Measurements from ENCODE around the gene GBA2.

GBA2 gene

DNA sequence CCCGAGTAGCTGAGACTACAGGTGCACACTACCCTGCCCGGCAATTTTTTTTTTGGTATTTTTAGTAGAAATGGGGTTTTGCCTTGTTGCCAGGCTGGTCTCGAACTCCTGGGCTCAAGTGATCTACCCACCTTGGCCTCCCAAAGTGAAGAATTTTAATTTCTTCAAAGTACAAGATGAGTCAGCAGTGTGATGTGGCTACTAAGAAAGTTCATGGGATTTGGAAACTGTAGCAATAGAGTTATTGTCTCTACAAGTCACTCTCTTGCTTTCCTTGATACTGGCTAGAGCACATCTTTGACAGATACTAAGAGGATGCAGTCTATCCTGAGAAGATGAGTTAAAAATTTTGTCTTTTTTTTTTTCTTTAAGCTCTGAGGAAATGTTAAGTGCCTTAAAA is 14.9 kb downstream of the GBA2 start:
- Mint-ChIP-seq H3K9me3 (no peaks in the 10 kb centered on the region), H3K4me1 (peaks cover 31% of the 10 kb centered on the region), H3K27me3 (no peaks in the 10 kb centered on the region), H3K27ac (no peak overlapping the region), H3K36me3 (peaks cover 4% of the 10 kb centered on the region), H3K4me3 (peak overlapping the region; percentile 23)

DNA sequence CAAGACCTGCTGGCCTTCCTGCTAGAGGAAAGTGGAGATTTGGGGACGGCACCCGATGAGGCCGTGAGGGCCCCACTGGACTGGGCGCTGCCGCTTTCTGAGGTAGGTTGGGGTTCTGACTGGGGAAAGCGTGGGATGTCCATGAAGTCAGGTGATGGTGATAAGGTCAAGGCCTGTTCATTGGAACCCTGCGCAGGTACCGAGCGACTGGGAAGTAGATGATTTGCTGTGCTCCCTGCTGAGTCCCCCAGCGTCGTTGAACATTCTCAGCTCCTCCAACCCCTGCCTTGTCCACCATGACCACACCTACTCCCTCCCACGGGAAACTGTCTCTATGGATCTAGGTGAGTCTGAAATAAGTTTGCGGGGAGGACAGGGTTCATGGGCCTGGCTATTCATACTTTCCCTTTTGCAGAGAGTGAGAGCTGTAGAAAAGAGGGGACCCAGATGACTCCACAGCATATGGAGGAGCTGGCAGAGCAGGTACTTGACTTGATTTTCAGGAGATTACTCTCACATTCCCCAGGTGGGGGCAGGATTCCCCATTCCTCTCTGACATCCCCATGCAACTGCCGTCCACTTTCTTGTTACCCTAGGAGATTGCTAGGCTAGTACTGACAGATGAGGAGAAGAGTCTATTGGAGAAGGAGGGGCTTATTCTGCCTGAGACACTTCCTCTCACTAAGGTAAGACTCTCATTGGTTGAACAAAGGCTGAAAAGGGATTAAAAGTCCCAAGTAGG is 16.1 kb downstream of the GBA2 start:
- Mint-ChIP-seq H3K4me1 (peaks cover 31% of the 10 kb centered on the region), H3K4me3 (no peak overlapping the region), H3K36me3 (peaks cover 4% of the 10 kb centered on the region), H3K27me3 (no peaks in the 10 kb centered on the region), H3K9me3 (no peaks in the 10 kb centered on the region), H3K27ac (peak overlapping the region; percentile 90)

DNA sequence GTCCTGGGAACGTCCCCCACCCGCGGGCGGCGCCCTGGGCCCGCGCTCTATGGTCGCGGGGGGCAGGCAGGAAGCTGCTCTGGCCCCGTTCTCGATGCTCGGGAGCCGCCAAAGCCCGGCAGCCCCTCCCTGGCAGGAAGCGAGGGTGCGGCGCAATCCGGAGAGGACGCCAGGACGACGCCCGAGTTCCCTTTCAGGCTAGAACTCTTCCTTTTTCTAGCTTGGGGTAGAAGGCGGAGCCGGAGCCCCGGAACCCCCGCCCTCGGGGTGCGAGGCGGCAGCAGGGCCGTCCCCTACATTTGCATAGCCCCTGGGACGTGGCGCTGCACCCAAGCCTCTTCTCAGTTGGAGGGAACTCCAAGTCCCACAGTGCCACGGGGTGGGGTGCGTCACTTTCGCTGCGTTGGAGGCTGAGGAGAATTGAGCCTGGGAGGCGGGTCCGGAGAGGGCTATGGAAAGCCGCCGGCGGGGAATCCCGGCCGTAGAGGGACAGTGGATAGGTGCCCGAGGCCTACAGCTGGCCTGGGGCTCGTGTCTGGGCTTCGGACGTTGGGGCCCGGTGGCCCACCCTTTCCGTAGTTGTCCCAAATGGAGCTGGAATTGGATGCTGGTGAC is 16.7 kb downstream of the GBA2 start, which contains the start of the genes CREB3 and TLN1:
CREB3 (plus strand) TSS at position 482 of the 615 bp plus-strand sequence; CDS start at position 589, 107 bp downstream.
TLN1 (minus strand) TSS at position 11 of the 615 bp plus-strand sequence. CDS start 6,501 bp downstream, outside the sequence.
- no peaks in the 10 kb centered on the region for H3K27me3 Mint-ChIP-seq
- no peaks in the 10 kb centered on the region for H3K9me3 Mint-ChIP-seq
- H3K4me3 Mint-ChIP-seq, result no peak within 1 kb of the TSS
- peaks cover 4% of the 10 kb centered on the region for H3K36me3 Mint-ChIP-seq
- peaks cover 31% of the 10 kb centered on the region for H3K4me1 Mint-ChIP-seq
- H3K27ac Mint-ChIP-seq, result peak within 1 kb of the TSS; percentile 90

DNA sequence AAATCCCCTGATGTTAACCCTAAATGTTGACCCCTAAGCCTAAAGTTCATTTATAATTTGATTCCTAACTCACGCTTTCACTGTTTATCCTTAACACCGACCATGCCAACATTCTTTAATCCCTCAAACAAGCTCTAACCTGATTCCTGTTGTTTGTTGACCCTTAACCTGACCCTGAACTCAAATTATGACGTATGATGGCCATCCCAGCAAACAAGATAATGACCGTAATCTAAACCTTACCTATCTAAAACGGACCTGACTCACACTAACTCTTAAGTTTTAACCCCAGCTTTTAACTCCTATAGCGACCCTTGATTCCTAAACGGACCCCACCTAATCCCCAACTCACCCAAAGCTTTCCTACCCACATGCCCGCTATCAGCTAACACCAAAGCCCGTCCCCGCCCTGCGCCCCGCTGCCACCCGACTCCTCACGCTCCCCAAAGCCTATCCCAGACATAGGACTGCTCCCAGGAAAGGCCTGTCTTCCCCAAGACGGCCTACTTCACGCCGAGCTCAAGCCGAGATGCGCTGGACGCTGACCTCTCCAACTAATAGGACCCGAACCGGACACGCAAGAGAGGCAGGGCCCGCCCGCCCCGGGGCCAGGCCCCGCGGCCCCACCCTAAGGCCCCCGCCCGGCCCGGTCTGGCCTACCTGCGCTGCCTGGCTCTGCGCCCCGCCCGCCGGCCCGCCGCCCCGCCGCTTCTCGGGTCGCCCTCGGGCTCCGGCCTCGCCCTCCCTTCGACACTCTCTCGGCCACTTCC is 17.4 kb downstream of the GBA2 start:
- Mint-ChIP-seq H3K27me3 (no peaks in the 10 kb centered on the region), H3K4me3 (no peak overlapping the region), H3K27ac (peak overlapping the region; percentile 85)

DNA sequence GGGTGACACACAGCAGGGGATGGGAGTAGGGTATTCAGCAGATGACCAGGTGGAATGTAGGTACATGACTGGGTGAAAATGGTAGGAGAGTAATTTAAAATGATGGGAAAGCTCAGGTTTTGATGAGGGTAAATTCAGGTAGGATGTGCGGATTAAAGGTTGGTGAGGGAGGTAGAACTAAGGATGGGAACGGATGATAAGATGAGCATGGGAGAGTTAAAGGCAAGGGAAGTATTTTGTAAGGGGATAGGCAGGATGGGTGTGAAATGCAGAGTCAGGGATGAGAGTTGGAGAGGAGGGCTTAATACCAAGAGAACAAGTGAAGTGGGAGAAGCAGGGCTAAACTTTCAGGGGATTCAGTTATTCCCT is 18.6 kb downstream of the GBA2 start:
- H3K27me3 Mint-ChIP-seq, result no peaks in the 10 kb centered on the region
- H3K36me3 Mint-ChIP-seq, result peaks cover 4% of the 10 kb centered on the region
- H3K9me3 Mint-ChIP-seq, result no peaks in the 10 kb centered on the region
- no peak overlapping the region for H3K4me3 Mint-ChIP-seq
- H3K27ac Mint-ChIP-seq, result peak overlapping the region; percentile 6
- H3K4me1 Mint-ChIP-seq, result peaks cover 22% of the 10 kb centered on the region

More for the DNA sequence above, 17.4 kb downstream of the GBA2 start:
- no peaks in the 10 kb centered on the region for H3K9me3 Mint-ChIP-seq
- H3K36me3 Mint-ChIP-seq, result peaks cover 4% of the 10 kb centered on the region
- peaks cover 31% of the 10 kb centered on the region for H3K4me1 Mint-ChIP-seq

DNA sequence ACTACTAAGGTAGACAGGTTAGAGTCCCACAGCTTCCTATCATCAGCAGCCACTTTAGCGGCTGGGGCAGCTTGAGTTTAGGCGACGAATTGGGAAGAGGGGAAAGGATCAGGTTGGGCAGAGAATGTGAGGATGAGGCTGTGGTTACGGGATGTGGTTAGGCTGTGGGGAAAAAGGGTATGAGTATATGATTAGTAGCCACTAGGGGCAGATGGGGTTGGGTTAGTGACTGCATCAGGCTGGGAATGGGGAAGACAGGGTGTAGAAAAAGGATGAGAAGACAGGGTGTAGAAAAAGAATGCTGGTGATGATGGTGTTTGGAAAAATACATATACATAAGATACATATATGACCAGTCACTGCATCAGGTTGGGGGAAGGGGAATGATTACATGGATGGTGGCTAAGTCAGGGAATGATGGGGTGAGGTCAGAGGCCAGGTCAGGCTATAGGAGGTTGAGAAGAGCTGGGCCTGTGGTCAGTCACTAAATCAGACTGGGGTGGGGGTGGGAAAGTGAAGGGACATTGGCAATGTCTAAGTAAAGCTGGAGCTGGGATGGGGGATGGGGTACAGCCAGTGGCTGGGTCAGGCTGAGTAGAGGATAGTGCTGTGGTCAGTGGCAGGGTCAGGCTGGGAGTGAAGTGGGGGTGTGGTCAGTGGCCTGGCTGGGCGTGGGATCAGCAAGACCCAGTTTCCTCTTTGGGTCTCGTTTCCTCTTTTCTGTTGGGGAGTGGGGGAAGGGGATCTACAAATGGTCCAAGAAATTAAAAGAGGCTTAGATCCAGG is 19.1 kb downstream of the GBA2 start:
- Mint-ChIP-seq H3K36me3 (peaks cover 2% of the 10 kb centered on the region), H3K27me3 (no peaks in the 10 kb centered on the region), H3K9me3 (no peaks in the 10 kb centered on the region), H3K27ac (peak overlapping the region; percentile 6), H3K4me3 (no peak overlapping the region), H3K4me1 (peaks cover 21% of the 10 kb centered on the region)

- H3K9me3 Mint-ChIP-seq, result no peaks in the 10 kb centered on the region
- H3K4me3 Mint-ChIP-seq, result no peak overlapping the region
- H3K36me3 Mint-ChIP-seq, result peaks cover 6% of the 10 kb centered on the region
- no peak overlapping the region for H3K27ac Mint-ChIP-seq
- no peaks in the 10 kb centered on the region for H3K27me3 Mint-ChIP-seq
- peaks cover 18% of the 10 kb centered on the region for H3K4me1 Mint-ChIP-seq
Observed at GRCh38 chr9:35729101-35729500, 19.9 kb downstream of the GBA2 start.

GRCh38 chr9:35728041-35728971 is 20.7 kb downstream of the GBA2 start:
- peaks cover 8% of the 10 kb centered on the region for H3K36me3 Mint-ChIP-seq
- H3K4me3 Mint-ChIP-seq, result no peak overlapping the region
- H3K4me1 Mint-ChIP-seq, result peaks cover 13% of the 10 kb centered on the region

GRCh38 chr9:35727676-35728040 is 21.4 kb downstream of the GBA2 start:
- Mint-ChIP-seq H3K27ac (no peak overlapping the region), H3K4me3 (no peak overlapping the region), H3K27me3 (no peaks in the 10 kb centered on the region), H3K9me3 (no peaks in the 10 kb centered on the region), H3K4me1 (peaks cover 7% of the 10 kb centered on the region), H3K36me3 (peaks cover 8% of the 10 kb centered on the region)

More at GRCh38 chr9:35728041-35728971, 20.7 kb downstream of the GBA2 start:
- no peaks in the 10 kb centered on the region for H3K27me3 Mint-ChIP-seq
- H3K27ac Mint-ChIP-seq, result no peak overlapping the region
- H3K9me3 Mint-ChIP-seq, result no peaks in the 10 kb centered on the region

DNA sequence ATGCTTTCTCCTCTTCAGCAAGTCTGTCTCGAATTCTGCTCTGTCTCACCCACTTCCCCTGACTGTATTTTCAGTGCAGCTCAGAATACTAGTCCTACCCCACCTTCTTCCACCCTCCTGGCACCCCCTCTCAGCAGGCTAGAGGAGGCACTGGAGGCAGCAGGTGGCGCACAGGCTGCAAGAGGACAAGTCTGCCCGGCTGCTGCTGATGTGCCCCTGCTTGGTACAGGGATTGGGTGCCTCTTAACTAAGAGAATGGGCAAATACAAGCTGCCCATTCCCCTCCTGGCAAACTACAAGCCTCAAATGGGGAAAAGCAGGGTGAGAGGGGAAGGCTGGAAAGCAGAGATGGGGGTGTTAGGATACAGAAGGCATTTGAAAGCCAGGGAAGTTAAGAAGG is 22.1 kb downstream of the GBA2 start:
- H3K27me3 Mint-ChIP-seq, result no peaks in the 10 kb centered on the region
- H3K36me3 Mint-ChIP-seq, result peaks cover 8% of the 10 kb centered on the region
- peaks cover 7% of the 10 kb centered on the region for H3K4me1 Mint-ChIP-seq
- peak overlapping the region; percentile 60 for H3K27ac Mint-ChIP-seq
- H3K4me3 Mint-ChIP-seq, result peak overlapping the region; percentile 49
- no peaks in the 10 kb centered on the region for H3K9me3 Mint-ChIP-seq

DNA sequence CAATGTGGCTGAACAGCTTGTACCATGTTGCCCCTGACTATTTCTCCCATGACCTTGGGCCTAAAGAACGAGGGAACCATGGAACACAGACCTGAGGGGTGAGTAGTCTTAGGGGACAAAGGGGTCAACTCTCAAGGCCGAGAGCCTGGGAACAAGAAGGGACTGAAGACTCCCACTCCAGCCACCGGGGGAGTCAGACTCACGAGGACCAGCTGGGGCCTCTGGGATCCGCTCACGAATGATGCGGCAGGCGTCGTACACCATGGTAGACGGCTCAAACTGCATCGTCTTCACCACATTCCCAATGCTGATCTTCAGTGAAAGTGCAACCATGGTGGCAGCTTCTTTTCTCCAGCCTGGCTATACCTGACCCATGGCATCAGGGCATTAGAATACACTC is 23.7 kb downstream of the GBA2 start:
- Mint-ChIP-seq H3K36me3 (peaks cover 9% of the 10 kb centered on the region), H3K27me3 (no peaks in the 10 kb centered on the region), H3K9me3 (no peaks in the 10 kb centered on the region)

DNA sequence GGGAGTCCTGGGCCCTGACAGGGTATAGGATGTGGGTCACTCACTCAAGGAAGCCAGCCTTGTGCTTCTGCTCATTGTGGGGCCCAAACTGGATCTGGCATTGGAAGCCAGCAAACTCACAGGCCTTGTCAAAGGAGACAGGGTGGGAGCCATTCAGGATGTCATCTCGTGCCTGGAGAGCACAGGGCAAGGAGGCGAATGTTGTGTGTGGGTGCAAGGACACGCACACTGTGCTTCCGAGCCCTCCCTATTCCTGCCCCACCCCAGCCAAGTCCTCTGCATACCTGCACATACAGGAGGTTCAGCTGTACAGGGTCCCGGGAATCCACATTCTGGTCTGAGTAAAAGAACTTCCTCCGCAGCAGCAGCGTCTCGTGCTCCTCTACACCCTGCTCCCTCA is 25.1 kb downstream of the GBA2 start:
- Mint-ChIP-seq H3K4me1 (no peaks in the 10 kb centered on the region), H3K27me3 (no peaks in the 10 kb centered on the region), H3K27ac (no peak overlapping the region), H3K36me3 (peaks cover 9% of the 10 kb centered on the region), H3K9me3 (no peaks in the 10 kb centered on the region), H3K4me3 (no peak overlapping the region)

More for the DNA sequence above, 23.7 kb downstream of the GBA2 start:
- Mint-ChIP-seq H3K4me3 (no peak overlapping the region), H3K27ac (no peak overlapping the region), H3K4me1 (no peaks in the 10 kb centered on the region)

DNA sequence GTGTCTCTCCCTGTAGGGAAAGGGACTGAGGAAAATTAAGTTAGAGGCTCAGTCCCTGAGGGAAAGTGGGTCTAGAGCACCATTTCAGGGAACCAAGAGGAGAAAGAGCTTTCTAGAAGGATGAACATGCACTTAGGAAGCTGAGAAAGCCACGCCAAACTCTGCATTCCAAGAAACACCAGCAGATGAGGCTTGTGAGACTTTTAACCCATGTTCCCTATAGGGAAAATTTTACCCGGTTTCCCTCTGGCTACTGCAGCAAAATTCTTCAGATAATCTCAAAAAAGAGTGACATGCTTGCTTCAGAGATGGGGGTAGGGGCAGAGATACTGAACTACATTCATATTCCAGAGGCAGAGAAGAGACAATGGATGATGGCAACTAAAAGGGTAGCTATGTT is 25.6 kb downstream of the GBA2 start:
- Mint-ChIP-seq H3K4me1 (no peaks in the 10 kb centered on the region), H3K4me3 (no peak overlapping the region), H3K27me3 (no peaks in the 10 kb centered on the region), H3K27ac (no peak overlapping the region), H3K36me3 (peaks cover 9% of the 10 kb centered on the region), H3K9me3 (no peaks in the 10 kb centered on the region)

- no peaks in the 10 kb centered on the region for H3K27me3 Mint-ChIP-seq
- H3K4me1 Mint-ChIP-seq, result no peaks in the 10 kb centered on the region
- no peak overlapping the region for H3K4me3 Mint-ChIP-seq
- peaks cover 18% of the 10 kb centered on the region for H3K36me3 Mint-ChIP-seq
- no peak overlapping the region for H3K27ac Mint-ChIP-seq
- no peaks in the 10 kb centered on the region for H3K9me3 Mint-ChIP-seq
Observed at GRCh38 chr9:35719546-35719945, 29.5 kb downstream of the GBA2 start.

Measured in activated naive CD4-positive, alpha-beta T cell treated with anti-CD3 and anti-CD28 coated beads, Interleukin-2, amount 50 U/mL, for 24 hours (primary cell).